Esophagus (tissue), 2 donors: ENCODE measurements around the gene OR51V1. TPM values are rescaled to one million over a fixed set of nuclear protein-coding genes. Genes with fewer than 3 reads are reported as not detected.

ENCODE experiments used
- H3K27ac ChIP-seq, 2 donors: one replicate each; pipeline ENCODE4 v1.5.1; 2013; ENCODE audit warnings: low read depth in 2 of 2, mild to moderate bottlenecking in 2 of 2, inconsistent platforms in 1 of 2, low read length in 1 of 2, moderate library complexity in 1 of 2
- H3K27me3 ChIP-seq, 2 donors: one replicate each; pipeline ENCODE4 v1.6.1; 2013; ENCODE audit warnings: low read length in 2 of 2, control low read depth in 1 of 2, mild to moderate bottlenecking in 1 of 2; ENCODE audit not compliant: insufficient read depth in 2 of 2, control insufficient read depth in 1 of 2
- H3K36me3 ChIP-seq, 2 donors: one replicate each; pipeline ENCODE4 v1.6.1; 2013; ENCODE audit warnings: low read length in 1 of 2; ENCODE audit not compliant: control insufficient read depth in 2 of 2, insufficient read depth in 2 of 2
- H3K4me1 ChIP-seq, 2 donors: one replicate each; pipeline ENCODE4 v1.6.1; 2013; ENCODE audit warnings: low read length in 1 of 2; ENCODE audit not compliant: control insufficient read depth in 2 of 2, insufficient read depth in 2 of 2
- H3K4me3 ChIP-seq, 2 donors: one replicate each; pipeline ENCODE4 v1.5.1; 2013; ENCODE audit warnings: low read length in 2 of 2, mild to moderate bottlenecking in 2 of 2, low read depth in 1 of 2, moderate library complexity in 1 of 2
- H3K9me3 ChIP-seq, 2 donors: one replicate each; pipeline ENCODE4 v1.6.1; 2013; ENCODE audit warnings: mild to moderate bottlenecking in 2 of 2, low read depth in 1 of 2, low read length in 1 of 2, moderate library complexity in 1 of 2; ENCODE audit not compliant: control insufficient read depth in 2 of 2, insufficient read depth in 1 of 2
- WGBS, 2 donors: extraction: QIAGEN DNeasy Blood & Tissue Kit; methylation state at CpG; one replicate each; pipeline ENCODE4 v1.1.7; 2013; 5-methylcytosine and 5-hydroxymethylcytosine counted together
- polyA plus RNA-seq, 2 donors: library from polyadenylated mRNA; stranded (reverse); fragments of 200-250 nt; gene quantifications; one replicate each; pipeline ENCODE4 v1.2.3, GENCODE V29; 2013
- donor health status: healthy with polysubstance abuse.
- donor health status: Bipolar disorder and iron deficiency.

The OR51V1 gene
- polyA plus RNA-seq, 2 donors, result not detected

- Histone ChIP-seq H3K4me3 (no peak overlapping the region), H3K27ac (no peak overlapping the region), H3K27me3 (no peaks in the 10 kb centered on the region), H3K4me1 (no peaks in the 10 kb centered on the region), H3K36me3 (no peaks in the 10 kb centered on the region), H3K9me3 (peaks cover 0 to 2% of the 10 kb centered on the region in 2 donors)
- 64 to 73% methylated on average over 3 of the region's 3 CpGs for WGBS, 2 donors
Observed at GRCh38 chr11:5232176-5232575, 31.7 kb upstream of the OR51V1 start.

DNA sequence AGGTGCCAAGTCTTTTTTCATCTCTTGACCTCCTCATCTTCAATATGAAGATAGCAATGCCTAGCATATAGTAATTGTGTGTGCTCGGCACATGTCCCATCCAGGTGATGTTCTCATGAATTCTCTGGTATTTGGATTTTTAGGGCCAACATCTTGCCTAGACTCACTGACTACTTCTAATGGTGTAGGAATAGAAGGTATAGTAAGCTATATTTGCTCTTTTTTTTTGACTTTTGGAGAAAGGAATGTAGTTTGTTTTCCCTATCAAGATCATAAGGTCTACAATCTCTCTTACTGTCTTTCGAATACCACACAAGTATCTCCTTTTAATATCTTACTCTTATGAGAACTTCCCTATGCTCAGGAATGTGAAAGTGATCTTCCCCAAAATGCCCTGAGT lies 30.6 kb upstream of the OR51V1 start:
- no peaks in the 10 kb centered on the region for H3K27me3 ChIP-seq
- no peaks in the 10 kb centered on the region for H3K4me1 ChIP-seq
- WGBS, 2 donors, result 83 to 95% methylated on average over 2 of the region's 2 CpGs
- H3K4me3 ChIP-seq, result no peak overlapping the region
- no peak overlapping the region for H3K27ac ChIP-seq
- H3K36me3 ChIP-seq, result no peaks in the 10 kb centered on the region
- H3K9me3 ChIP-seq, result peaks cover 0 to 9% of the 10 kb centered on the region in 2 donors

DNA sequence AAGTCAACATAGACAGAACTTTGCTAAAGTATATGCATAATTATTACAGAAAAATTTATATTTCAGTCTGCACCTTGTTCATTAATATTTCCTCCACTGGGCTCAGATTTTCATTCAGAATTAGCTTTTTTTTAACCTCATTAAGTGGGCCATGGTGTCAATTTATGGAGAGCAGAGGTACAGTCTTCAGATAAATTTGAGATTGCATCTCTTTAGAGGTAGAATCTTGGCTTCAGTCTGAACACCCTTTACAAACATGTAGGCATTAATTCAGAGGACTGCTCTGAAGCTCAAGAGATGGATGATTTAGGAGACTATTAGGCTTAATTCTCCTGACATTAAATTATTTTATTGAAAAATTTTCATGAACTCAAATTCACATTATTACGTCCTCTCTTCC lies 29.8 kb upstream of the OR51V1 start:
- Histone ChIP-seq H3K4me1 (no peaks in the 10 kb centered on the region), H3K27me3 (no peaks in the 10 kb centered on the region), H3K27ac (no peak overlapping the region), H3K9me3 (peaks cover 0 to 9% of the 10 kb centered on the region in 2 donors), H3K36me3 (no peaks in the 10 kb centered on the region), H3K4me3 (no peak overlapping the region)
- 83 to 91% methylated on average over 1 of the region's 1 CpG for WGBS, 2 donors

- Histone ChIP-seq H3K4me3 (no peak overlapping the region), H3K27me3 (no peaks in the 10 kb centered on the region), H3K36me3 (no peaks in the 10 kb centered on the region), H3K27ac (no peak overlapping the region), H3K4me1 (no peaks in the 10 kb centered on the region), H3K9me3 (peaks cover 0 to 9% of the 10 kb centered on the region in 2 donors)
- 75 to 77% methylated on average over 2 of the region's 2 CpGs for WGBS, 2 donors
Observed at GRCh38 chr11:5229796-5230195, 29.3 kb upstream of the OR51V1 start.

DNA sequence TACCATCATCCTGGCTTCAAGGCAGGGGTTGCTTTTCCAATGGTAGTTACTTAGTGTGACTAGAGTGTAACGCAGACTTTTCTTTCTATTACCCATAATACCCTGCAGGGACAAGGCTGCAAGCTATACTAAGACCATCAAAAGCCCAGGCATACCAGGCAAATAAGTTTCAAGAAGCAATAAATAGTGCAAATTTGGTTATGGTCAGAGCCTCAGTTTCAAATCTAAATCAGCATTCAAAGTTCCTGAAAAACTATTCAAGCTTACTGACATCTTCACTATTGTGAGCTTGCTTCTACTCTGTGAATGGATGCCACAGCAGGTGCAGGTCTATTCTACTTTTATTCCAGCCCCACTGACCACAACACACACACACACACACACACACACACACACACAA lies 28.9 kb upstream of the OR51V1 start:
- H3K27me3 ChIP-seq, result no peaks in the 10 kb centered on the region
- H3K27ac ChIP-seq, result no peak overlapping the region
- H3K36me3 ChIP-seq, result no peaks in the 10 kb centered on the region
- 80 to 88% methylated on average over 1 of the region's 1 CpG for WGBS, 2 donors
- H3K4me3 ChIP-seq, result no peak overlapping the region
- H3K9me3 ChIP-seq, result peaks cover 0 to 9% of the 10 kb centered on the region in 2 donors
- no peaks in the 10 kb centered on the region for H3K4me1 ChIP-seq

GRCh38 chr11:5228124-5228523 lies 27.6 kb upstream of the OR51V1 start:
- Histone ChIP-seq H3K27ac (no peak overlapping the region), H3K27me3 (no peaks in the 10 kb centered on the region), H3K4me1 (no peaks in the 10 kb centered on the region), H3K36me3 (no peaks in the 10 kb centered on the region), H3K4me3 (no peak overlapping the region), H3K9me3 (peaks cover 0 to 9% of the 10 kb centered on the region in 2 donors)
- WGBS, 2 donors, result 60 to 73% methylated on average over 5 of the region's 5 CpGs

GRCh38 chr11:5227681-5228080 lies 27.2 kb upstream of the OR51V1 start:
- no peaks in the 10 kb centered on the region for H3K4me1 ChIP-seq
- H3K9me3 ChIP-seq, result peaks cover 0 to 7% of the 10 kb centered on the region in 2 donors
- 31 to 38% methylated on average over 1 of the region's 1 CpG for WGBS, 2 donors
- H3K36me3 ChIP-seq, result no peaks in the 10 kb centered on the region
- no peak overlapping the region for H3K27ac ChIP-seq
- H3K27me3 ChIP-seq, result no peaks in the 10 kb centered on the region
- no peak overlapping the region for H3K4me3 ChIP-seq

DNA sequence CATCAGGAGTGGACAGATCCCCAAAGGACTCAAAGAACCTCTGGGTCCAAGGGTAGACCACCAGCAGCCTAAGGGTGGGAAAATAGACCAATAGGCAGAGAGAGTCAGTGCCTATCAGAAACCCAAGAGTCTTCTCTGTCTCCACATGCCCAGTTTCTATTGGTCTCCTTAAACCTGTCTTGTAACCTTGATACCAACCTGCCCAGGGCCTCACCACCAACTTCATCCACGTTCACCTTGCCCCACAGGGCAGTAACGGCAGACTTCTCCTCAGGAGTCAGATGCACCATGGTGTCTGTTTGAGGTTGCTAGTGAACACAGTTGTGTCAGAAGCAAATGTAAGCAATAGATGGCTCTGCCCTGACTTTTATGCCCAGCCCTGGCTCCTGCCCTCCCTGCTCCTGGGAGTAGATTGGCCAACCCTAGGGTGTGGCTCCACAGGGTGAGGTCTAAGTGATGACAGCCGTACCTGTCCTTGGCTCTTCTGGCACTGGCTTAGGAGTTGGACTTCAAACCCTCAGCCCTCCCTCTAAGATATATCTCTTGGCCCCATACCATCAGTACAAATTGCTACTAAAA lies 26.3 kb upstream of the OR51V1 start, which contains the start of gene HBB:
Gene HBB, minus strand, starts transcription at position 340 of the 579 bp plus-strand sequence. Its CDS starts 50 bp downstream, at position 290.
- no peak within 1 kb of the TSS for H3K27ac ChIP-seq
- WGBS, 2 donors, result 71 to 82% methylated on average over 3 of the region's 3 CpGs
- H3K4me3 ChIP-seq, result no peak within 1 kb of the TSS
- no peaks in the 10 kb centered on the region for H3K27me3 ChIP-seq
- H3K9me3 ChIP-seq, result peaks cover 0 to 7% of the 10 kb centered on the region in 2 donors
- no peaks in the 10 kb centered on the region for H3K36me3 ChIP-seq
- no peaks in the 10 kb centered on the region for H3K4me1 ChIP-seq

DNA sequence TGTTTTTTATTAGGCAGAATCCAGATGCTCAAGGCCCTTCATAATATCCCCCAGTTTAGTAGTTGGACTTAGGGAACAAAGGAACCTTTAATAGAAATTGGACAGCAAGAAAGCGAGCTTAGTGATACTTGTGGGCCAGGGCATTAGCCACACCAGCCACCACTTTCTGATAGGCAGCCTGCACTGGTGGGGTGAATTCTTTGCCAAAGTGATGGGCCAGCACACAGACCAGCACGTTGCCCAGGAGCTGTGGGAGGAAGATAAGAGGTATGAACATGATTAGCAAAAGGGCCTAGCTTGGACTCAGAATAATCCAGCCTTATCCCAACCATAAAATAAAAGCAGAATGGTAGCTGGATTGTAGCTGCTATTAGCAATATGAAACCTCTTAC lies 25.0 kb upstream of the OR51V1 start:
- no peaks in the 10 kb centered on the region for H3K4me1 ChIP-seq
- H3K27ac ChIP-seq, result no peak overlapping the region
- 57% methylated on average over 2 of the region's 2 CpGs for WGBS, 2 donors
- no peaks in the 10 kb centered on the region for H3K27me3 ChIP-seq
- no peak overlapping the region for H3K4me3 ChIP-seq
- peaks cover 0 to 7% of the 10 kb centered on the region in 2 donors for H3K9me3 ChIP-seq
- no peaks in the 10 kb centered on the region for H3K36me3 ChIP-seq
